Psoas muscle (tissue), 8 donors: Measurements from ENCODE around the gene GPR156. TPM values are rescaled to one million over a fixed set of nuclear protein-coding genes. Genes with fewer than 3 reads are reported as not detected.

ENCODE experiments used
- ATAC-seq, 4 donors: fragments of 200-7000 bp; cut with Tn5 transposase; one replicate each; pipeline ENCODE4 v1.9.1; 2020; ENCODE audit warnings: moderate library complexity in 3 of 4, mild to moderate bottlenecking in 2 of 4
- DNase-seq, 2 donors: peaks; one replicate each; pipeline ENCODE4 v3.0.0-alpha.2; 2020
- H3K27ac ChIP-seq: fragments of 200-600 bp; one replicate; pipeline ENCODE4 v1.8.0; 2022
- H3K27me3 ChIP-seq, 3 donors: fragments of 200-600 bp in 1 of 3; one replicate each; pipeline versions ENCODE4 v1.6.1 to v1.8.0; 2013 to 2022; ENCODE audit warnings: low read length in 2 of 3, mild to moderate bottlenecking in 2 of 3, moderate library complexity in 1 of 3; ENCODE audit not compliant: insufficient read depth in 3 of 3
- H3K36me3 ChIP-seq, 2 donors: fragments of 200-600 bp in 1 of 2; one replicate each; pipeline versions ENCODE4 v1.6.1 to v1.8.0; 2013 to 2022; ENCODE audit warnings: low read depth in 1 of 2, mild to moderate bottlenecking in 1 of 2, moderate library complexity in 1 of 2; ENCODE audit not compliant: insufficient read depth in 1 of 2
- H3K4me1 ChIP-seq: fragments of 200-600 bp; one replicate; pipeline ENCODE4 v1.8.0; 2022
- H3K4me3 ChIP-seq: fragments of 200-600 bp; one replicate; pipeline ENCODE4 v1.8.0; 2022; ENCODE audit warnings: mild to moderate bottlenecking
- H3K9me3 ChIP-seq: fragments of 200-600 bp; one replicate; pipeline ENCODE4 v1.8.0; 2022
- WGBS, 3 donors: extraction: QIAGEN DNeasy Blood & Tissue Kit; methylation state at CpG; one replicate each; pipeline versions ENCODE4 v1.1.6 to v1.1.7; 2013; 5-methylcytosine and 5-hydroxymethylcytosine counted together
- intact Hi-C, 2 donors: fragments of 100-400 bp; cut with DNase I; formaldehyde crosslinking; loops; one replicate each; pipeline versions ENCODE4 v1.11.0 to v1.14.2; 2022
- polyA plus RNA-seq, 3 donors: library from polyadenylated mRNA; stranded (reverse); fragments of 200-250 nt; gene quantifications; one replicate each; pipeline ENCODE4 v1.2.3, GENCODE V29; 2013
- total RNA-seq, 4 donors: library from RNA; stranded (reverse); fragmentation: NEBNext Ultra II Directional in 2 of 4; extraction: Animal tissue kit (Norgen Biotek cat#: 25700) in 2 of 4; gene quantifications; one replicate each; pipeline versions ENCODE4 v1.2.1 to v1.2.4, GENCODE V29; 2021 to 2023
- TF ChIP-seq, protein P1 (sequence below): fragments of 200-600 bp; IDR thresholded peaks from one replicate; pipeline ENCODE4 v1.8.0; 2022; ENCODE audit warnings: antibody characterized with exemption
- donor health status: healthy with polysubstance abuse.
- donor health status: DM: no; HTN: no; CAD: no; lungs with moderate emphysema.
- donor health status: Bipolar disorder and iron deficiency.
- donor health status: healthy.
- donor health status: DM: yes; HTN: yes; CAD: no.
- donor health status: DM: no; HTN: no; CAD: no.
- donor health status: DM: no; HTN: no; CAD: no.
- donor health status: DM: yes; HTN: yes; CAD: no.

Gene GPR156
- total and polyA plus RNA-seq, 7 donors = 0.01 to 0.43 (median 0.20) TPM; not detected in 3

DNA sequence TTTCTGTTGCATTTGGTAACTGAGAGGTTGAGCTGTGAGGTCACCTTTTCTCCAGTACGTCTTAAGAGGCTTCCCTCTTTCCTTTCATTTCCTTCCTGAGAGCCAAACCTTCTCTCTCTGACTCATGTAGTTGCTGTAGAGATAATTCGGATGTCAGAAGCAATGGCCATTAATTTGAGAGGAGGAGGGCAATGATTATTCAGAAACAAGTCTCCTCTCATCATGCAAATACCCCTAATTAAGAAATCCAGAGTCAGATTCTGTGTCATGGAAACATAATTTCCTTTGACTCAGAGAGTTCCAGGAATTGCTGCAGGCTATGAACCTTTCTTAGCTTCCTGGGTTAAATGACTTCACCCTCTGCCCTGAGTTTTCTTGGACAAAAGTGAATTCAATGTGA, 131.7 kb downstream of the GPR156 start:
- ATAC-seq = peak in 1 of 4 donors; percentile 23
- H3K9me3 ChIP-seq = no peaks in the 10 kb centered on the region
- no peaks in the 10 kb centered on the region for H3K27me3 ChIP-seq
- H3K36me3 ChIP-seq = no peaks in the 10 kb centered on the region
- intact Hi-C loops = no loop called here
- TF ChIP-seq, protein P1, sequence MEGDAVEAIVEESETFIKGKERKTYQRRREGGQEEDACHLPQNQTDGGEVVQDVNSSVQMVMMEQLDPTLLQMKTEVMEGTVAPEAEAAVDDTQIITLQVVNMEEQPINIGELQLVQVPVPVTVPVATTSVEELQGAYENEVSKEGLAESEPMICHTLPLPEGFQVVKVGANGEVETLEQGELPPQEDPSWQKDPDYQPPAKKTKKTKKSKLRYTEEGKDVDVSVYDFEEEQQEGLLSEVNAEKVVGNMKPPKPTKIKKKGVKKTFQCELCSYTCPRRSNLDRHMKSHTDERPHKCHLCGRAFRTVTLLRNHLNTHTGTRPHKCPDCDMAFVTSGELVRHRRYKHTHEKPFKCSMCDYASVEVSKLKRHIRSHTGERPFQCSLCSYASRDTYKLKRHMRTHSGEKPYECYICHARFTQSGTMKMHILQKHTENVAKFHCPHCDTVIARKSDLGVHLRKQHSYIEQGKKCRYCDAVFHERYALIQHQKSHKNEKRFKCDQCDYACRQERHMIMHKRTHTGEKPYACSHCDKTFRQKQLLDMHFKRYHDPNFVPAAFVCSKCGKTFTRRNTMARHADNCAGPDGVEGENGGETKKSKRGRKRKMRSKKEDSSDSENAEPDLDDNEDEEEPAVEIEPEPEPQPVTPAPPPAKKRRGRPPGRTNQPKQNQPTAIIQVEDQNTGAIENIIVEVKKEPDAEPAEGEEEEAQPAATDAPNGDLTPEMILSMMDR = no peak
- H3K4me1 ChIP-seq = no peaks in the 10 kb centered on the region
- DNase-seq = no peak
- 52 to 58% (median 57%) methylated on average over 2 of the region's 2 CpGs for WGBS, 3 donors
- peak overlapping the region; percentile 16 for H3K27ac ChIP-seq
- no peak overlapping the region for H3K4me3 ChIP-seq

DNA sequence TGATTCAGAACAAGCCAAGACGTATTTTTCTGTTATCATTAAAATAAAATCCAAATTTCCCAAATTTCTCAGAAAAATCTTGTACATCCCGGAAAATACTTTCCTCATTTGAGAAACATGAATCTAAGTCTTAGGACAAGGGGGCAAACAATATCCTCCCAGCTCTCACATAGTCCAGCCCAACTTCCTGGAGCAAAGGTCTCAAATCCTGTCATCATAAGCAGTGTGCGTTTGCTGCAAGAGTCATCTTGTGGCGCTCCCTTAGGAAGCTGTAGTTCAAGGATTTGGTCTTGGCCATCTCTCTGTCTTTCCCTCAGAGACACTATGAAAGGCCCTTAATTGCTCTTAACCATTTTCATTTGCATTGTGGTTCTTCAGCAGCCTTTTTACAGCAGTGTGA, 133.2 kb downstream of the GPR156 start:
- H3K36me3 ChIP-seq = no peaks in the 10 kb centered on the region
- 66 to 80% (median 73%) methylated on average over 4 of the region's 4 CpGs for WGBS, 3 donors
- ATAC-seq (no peak), DNase-seq (no peak)
- no peaks in the 10 kb centered on the region for H3K9me3 ChIP-seq
- no peaks in the 10 kb centered on the region for H3K27me3 ChIP-seq
- TF ChIP-seq, protein P1 = no peak
- intact Hi-C loops = no loop called here
- peaks cover 13% of the 10 kb centered on the region for H3K4me1 ChIP-seq
- no peak overlapping the region for H3K4me3 ChIP-seq
- no peak overlapping the region for H3K27ac ChIP-seq

GRCh38 chr3:120148187-120148949, 136.7 kb downstream of the GPR156 start:
- WGBS, 3 donors = 89 to 95% (median 93%) methylated on average over 3 of the region's 3 CpGs
- Histone ChIP-seq H3K27ac (no peak overlapping the region), H3K27me3 (no peaks in the 10 kb centered on the region), H3K9me3 (no peaks in the 10 kb centered on the region), H3K4me3 (no peak overlapping the region), H3K4me1 (peaks cover 13% of the 10 kb centered on the region), H3K36me3 (no peaks in the 10 kb centered on the region)
- intact Hi-C loops = no loop called here
- no peak for DNase-seq
- TF ChIP-seq, protein P1 = no peak
- no peak for ATAC-seq

- Histone ChIP-seq H3K36me3 (no peaks in the 10 kb centered on the region), H3K4me1 (peaks cover 13% of the 10 kb centered on the region), H3K9me3 (no peaks in the 10 kb centered on the region), H3K27me3 (no peaks in the 10 kb centered on the region), H3K4me3 (no peak overlapping the region), H3K27ac (no peak overlapping the region)
- TF ChIP-seq, protein P1 = no peak
- intact Hi-C loops = no loop called here
- WGBS, 3 donors = 30 to 41% (median 36%) methylated on average over 6 of the region's 6 CpGs
- ATAC-seq = peak in 1 of 4 donors; percentile 22
- DNase-seq = no peak
Measured at GRCh38 chr3:120147072-120147871, 137.8 kb downstream of the GPR156 start.
